ENCODE data around the gene JAK2.

Gene JAK2

DNA sequence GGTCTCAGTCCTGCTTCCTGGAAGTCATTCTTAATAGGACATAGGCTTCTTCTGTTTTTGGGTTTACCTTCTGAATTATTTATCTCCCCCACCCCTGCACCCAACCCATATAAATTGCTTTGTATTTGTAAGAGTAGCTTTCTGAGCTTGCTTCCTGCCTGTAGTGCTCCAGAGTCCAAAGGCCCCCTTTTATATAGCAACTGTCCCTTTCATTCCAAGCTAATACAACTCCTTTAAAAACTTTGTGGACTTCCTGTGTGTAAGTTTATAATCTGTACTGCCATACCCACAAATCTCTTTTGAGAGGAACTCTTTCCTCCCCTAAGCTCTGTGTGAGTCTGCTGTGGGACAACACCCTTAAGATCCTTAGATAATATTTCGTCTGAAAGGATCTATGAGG is 7.8 kb downstream of the JAK2 start:
- no peaks in the 10 kb centered on the region for H3K79me2 ChIP-seq (ENCODE audit: control insufficient read depth, low read length)
- TF ChIP-seq CTCF (IDR thresholded peaks at IDR 0.05; ENCODE audit: low read depth, low read length, poor library complexity, severe bottlenecking) (no peak), EZH2phosphoT487 (IDR thresholded peaks at IDR 0.05; ENCODE audit: borderline replicate concordance, low read length) (no peak)
- peaks cover 4% of the 10 kb centered on the region; the same call in 1 of the 2 replicates for H3K9me3 ChIP-seq (ENCODE audit: control insufficient read depth, insufficient read depth, low read length)
- H3K4me2 ChIP-seq (ENCODE audit: low read length): no peak overlapping the region
- no peaks in the 10 kb centered on the region for H3F3A ChIP-seq (ENCODE audit: control insufficient read depth, insufficient read depth)
- H3K4me1 ChIP-seq (ENCODE audit: control insufficient read depth, low read length): peaks cover 4% of the 10 kb centered on the region
- no peaks in the 10 kb centered on the region for H3K36me3 ChIP-seq (ENCODE audit: control insufficient read depth, low read length)
- H3K27ac ChIP-seq (ENCODE audit: low read depth, low read length): no peak overlapping the region
- H3K9me2 ChIP-seq (replicated peaks; ENCODE audit: control insufficient read depth, low read length): no peaks in the 10 kb centered on the region
- H3K4me3 ChIP-seq (ENCODE audit: low read length): no peak overlapping the region
- no peaks in the 10 kb centered on the region for H3K27me3 ChIP-seq (ENCODE audit: control insufficient read depth, low read length)
- H4K20me1 ChIP-seq (ENCODE audit: control insufficient read depth, insufficient read depth, low read depth, low read length): no peaks in the 10 kb centered on the region

DNA sequence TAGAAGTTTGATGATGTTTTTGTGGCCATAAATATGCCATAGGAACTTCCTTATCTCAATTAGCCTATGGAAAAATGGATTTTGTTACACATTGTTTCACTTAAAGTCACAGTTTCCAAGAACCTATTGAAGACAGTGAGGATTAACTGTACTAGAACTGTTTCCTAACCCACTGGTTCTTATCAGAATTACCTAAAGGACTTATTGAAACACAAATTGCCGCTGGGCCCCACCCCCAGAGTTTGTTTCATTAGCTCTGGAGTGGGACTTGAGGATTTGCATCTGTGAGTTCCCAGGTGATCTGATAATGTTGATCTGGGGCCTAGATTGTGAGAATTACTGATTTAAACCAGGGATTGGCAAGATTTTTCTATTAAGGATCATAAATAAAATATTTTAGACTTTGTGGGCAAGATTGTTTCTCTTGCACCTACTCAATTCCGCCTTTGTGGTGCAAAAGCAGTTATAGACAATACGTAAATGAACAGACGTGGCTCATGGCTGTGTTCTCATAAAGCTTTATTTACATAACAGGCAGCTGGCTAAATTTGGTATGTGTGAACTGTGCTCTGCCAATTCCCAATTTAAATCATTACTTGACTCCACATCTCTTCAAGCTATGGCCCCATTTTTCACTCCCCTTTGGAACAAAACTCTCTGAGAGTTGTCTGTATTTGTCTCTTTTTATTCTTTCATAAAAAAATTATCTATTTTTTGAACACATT is 9.3 kb downstream of the JAK2 start:
- Histone ChIP-seq H3F3A (ENCODE audit: control insufficient read depth, insufficient read depth) (no peaks in the 10 kb centered on the region), H3K9me2 (replicated peaks; ENCODE audit: control insufficient read depth, low read length) (no peaks in the 10 kb centered on the region), H3K4me3 (ENCODE audit: low read length) (no peak overlapping the region), H3K9me3 (ENCODE audit: control insufficient read depth, insufficient read depth, low read length) (peaks cover 4% of the 10 kb centered on the region; the same call in 1 of the 2 replicates), H3K27me3 (ENCODE audit: control insufficient read depth, low read length) (no peaks in the 10 kb centered on the region), H3K79me2 (ENCODE audit: control insufficient read depth, low read length) (no peaks in the 10 kb centered on the region), H3K4me1 (ENCODE audit: control insufficient read depth, low read length) (no peaks in the 10 kb centered on the region), H3K4me2 (ENCODE audit: low read length) (no peak overlapping the region), H3K27ac (ENCODE audit: low read depth, low read length) (no peak overlapping the region), H3K36me3 (ENCODE audit: control insufficient read depth, low read length) (no peaks in the 10 kb centered on the region), H4K20me1 (ENCODE audit: control insufficient read depth, insufficient read depth, low read depth, low read length) (no peaks in the 10 kb centered on the region)
- no peak for TF ChIP-seq EZH2phosphoT487 (IDR thresholded peaks at IDR 0.05; ENCODE audit: borderline replicate concordance, low read length)

DNA sequence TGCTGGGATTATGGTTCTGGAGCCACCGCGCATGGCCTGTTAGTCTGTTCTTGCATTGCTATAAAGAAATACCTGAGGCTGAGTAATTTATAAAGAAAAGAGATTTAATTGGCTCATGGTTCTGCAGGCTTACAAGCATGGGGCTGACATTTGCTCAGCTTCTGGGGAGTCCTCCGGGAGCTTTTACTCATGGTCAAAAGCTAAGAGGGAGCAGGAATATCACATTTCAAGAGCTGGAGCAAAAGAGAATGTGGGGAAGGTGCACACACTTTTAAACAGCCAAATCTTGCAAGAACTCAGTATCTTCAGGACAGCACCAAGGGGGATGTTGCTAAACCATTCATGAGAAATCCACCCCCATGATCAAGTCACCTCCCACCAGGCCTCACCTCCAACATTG is 12.1 kb downstream of the JAK2 start:
- H3K27ac ChIP-seq (ENCODE audit: low read depth, low read length): no peak overlapping the region
- H3K9me3 ChIP-seq (ENCODE audit: control insufficient read depth, insufficient read depth, low read length): peaks cover 4% of the 10 kb centered on the region; the same call in 1 of the 2 replicates
- H3K79me2 ChIP-seq (ENCODE audit: control insufficient read depth, low read length): no peaks in the 10 kb centered on the region
- no peaks in the 10 kb centered on the region for H3F3A ChIP-seq (ENCODE audit: control insufficient read depth, insufficient read depth)
- no peaks in the 10 kb centered on the region for H4K20me1 ChIP-seq (ENCODE audit: control insufficient read depth, insufficient read depth, low read depth, low read length)
- no peak overlapping the region for H3K4me2 ChIP-seq (ENCODE audit: low read length)
- no peaks in the 10 kb centered on the region for H3K4me1 ChIP-seq (ENCODE audit: control insufficient read depth, low read length)
- TF ChIP-seq EZH2phosphoT487 (IDR thresholded peaks at IDR 0.05; ENCODE audit: borderline replicate concordance, low read length) (no peak), CTCF (IDR thresholded peaks at IDR 0.05; ENCODE audit: low read depth, low read length, poor library complexity, severe bottlenecking) (no peak)
- H3K36me3 ChIP-seq (ENCODE audit: control insufficient read depth, low read length): no peaks in the 10 kb centered on the region
- no peak overlapping the region for H3K4me3 ChIP-seq (ENCODE audit: low read length)
- H3K9me2 ChIP-seq (replicated peaks; ENCODE audit: control insufficient read depth, low read length): no peaks in the 10 kb centered on the region
- H3K27me3 ChIP-seq (ENCODE audit: control insufficient read depth, low read length): no peaks in the 10 kb centered on the region

- Histone ChIP-seq H4K20me1 (ENCODE audit: control insufficient read depth, insufficient read depth, low read depth, low read length) (no peaks in the 10 kb centered on the region), H3K79me2 (ENCODE audit: control insufficient read depth, low read length) (no peaks in the 10 kb centered on the region), H3K36me3 (ENCODE audit: control insufficient read depth, low read length) (no peaks in the 10 kb centered on the region), H3K27ac (ENCODE audit: low read depth, low read length) (no peak overlapping the region), H3K9me2 (replicated peaks; ENCODE audit: control insufficient read depth, low read length) (no peaks in the 10 kb centered on the region), H3K4me1 (ENCODE audit: control insufficient read depth, low read length) (no peaks in the 10 kb centered on the region), H3K27me3 (ENCODE audit: control insufficient read depth, low read length) (no peaks in the 10 kb centered on the region), H3K4me3 (ENCODE audit: low read length) (no peak overlapping the region), H3F3A (ENCODE audit: control insufficient read depth, insufficient read depth) (no peaks in the 10 kb centered on the region), H3K4me2 (ENCODE audit: low read length) (no peak overlapping the region), H3K9me3 (ENCODE audit: control insufficient read depth, insufficient read depth, low read length) (peaks cover 2% of the 10 kb centered on the region; the same call in 1 of the 2 replicates)
- no peak for TF ChIP-seq CTCF (IDR thresholded peaks at IDR 0.05; ENCODE audit: low read depth, low read length, poor library complexity, severe bottlenecking)
- TF ChIP-seq EZH2phosphoT487 (IDR thresholded peaks at IDR 0.05; ENCODE audit: borderline replicate concordance, low read length): no peak
These were observed 12.6 kb downstream of the JAK2 start for GRCh38 chr9:4997631-4998030.

Measured in DOHH2 (cell line).